Osteoblast (primary cell): ENCODE measurements around the gene RALY. TPM values are rescaled to one million over a fixed set of nuclear protein-coding genes. Genes with fewer than 3 reads are reported as not detected.

ENCODE experiments used
- DNase-seq: peaks from one replicate; pipeline ENCODE4 v3.0.0; 2011; ENCODE audit warnings: low spot score, mixed read lengths; ENCODE audit not compliant: insufficient read length; ENCODE audit errors: missing footprints
- H2AFZ ChIP-seq: 2 replicates; pipeline ENCODE4 v1.6.0; 2011; ENCODE audit warnings: mild to moderate bottlenecking, low read length
- H3K27ac ChIP-seq: 2 replicates; pipeline ENCODE4 v1.5.1; 2011; ENCODE audit warnings: mild to moderate bottlenecking, low read depth, low read length, moderate library complexity
- H3K27me3 ChIP-seq: 2 replicates; pipeline ENCODE4 v1.6.0; 2012; ENCODE audit warnings: mild to moderate bottlenecking, control low read depth, inconsistent platforms, low read length, moderate library complexity; ENCODE audit not compliant: insufficient read depth
- H3K36me3 ChIP-seq: 2 replicates; pipeline ENCODE4 v1.5.1; 2011; ENCODE audit warnings: mild to moderate bottlenecking, low read length, control low read depth, moderate library complexity; ENCODE audit not compliant: insufficient read depth
- H3K4me1 ChIP-seq: 2 replicates; pipeline ENCODE4 v1.5.1; 2011; ENCODE audit warnings: mild to moderate bottlenecking, low read length, control low read depth, moderate library complexity; ENCODE audit not compliant: insufficient read depth
- H3K4me2 ChIP-seq: 2 replicates; pipeline ENCODE4 v1.6.0; 2011; ENCODE audit warnings: mild to moderate bottlenecking, low read length; ENCODE audit not compliant: insufficient read depth
- H3K4me3 ChIP-seq: fragments of 200-600 bp; sonication (generic); 3 replicates; pipeline ENCODE4 v1.5.1; 2012; ENCODE audit warnings: mild to moderate bottlenecking, low read length, inconsistent platforms; ENCODE audit not compliant: insufficient read depth
- H3K79me2 ChIP-seq: 2 replicates; pipeline ENCODE4 v1.6.0; 2012; ENCODE audit warnings: mild to moderate bottlenecking, low read length, control low read depth, inconsistent platforms; ENCODE audit not compliant: insufficient read depth
- H3K9me3 ChIP-seq: 2 replicates; pipeline ENCODE4 v1.5.1; 2011; ENCODE audit warnings: low read depth, low read length, control low read depth
- H4K20me1 ChIP-seq: 2 replicates; pipeline ENCODE4 v1.6.0; 2012; ENCODE audit warnings: mild to moderate bottlenecking, low read length, control low read depth; ENCODE audit not compliant: insufficient read depth
- CTCF ChIP-seq: IDR thresholded peaks from 2 replicates; pipeline ENCODE4 v1.5.1; 2011; ENCODE audit warnings: mild to moderate bottlenecking, low read depth, low read length, moderate library complexity; ENCODE audit errors: extremely low read depth
- total RNA-seq: library from RNA; depleted of rRNA; stranded (reverse); fragments of >200 nt; gene quantifications from 2 replicates; pipeline ENCODE4 v1.2.3, GENCODE V29; 2012

The RALY gene
- total RNA-seq, 1 donor = 77.1 TPM

GRCh38 chr20:34076952-34077351, 83.2 kb downstream of the RALY start:
- DNase-seq = no peak
- Histone ChIP-seq H3K4me3 (no peak overlapping the region), H4K20me1 (peaks cover 28% of the 10 kb centered on the region), H3K4me2 (no peak overlapping the region), H3K36me3 (peaks cover 48% of the 10 kb centered on the region), H3K9me3 (no peaks in the 10 kb centered on the region), H3K27me3 (no peaks in the 10 kb centered on the region), H2AFZ (no peak overlapping the region), H3K4me1 (no peaks in the 10 kb centered on the region), H3K27ac (no peak overlapping the region), H3K79me2 (peaks cover 31% of the 10 kb centered on the region)
- no peak for TF ChIP-seq CTCF

GRCh38 chr20:34078540-34078939, 84.8 kb downstream of the RALY start:
- Histone ChIP-seq H3K36me3 (peaks cover 48% of the 10 kb centered on the region), H3K79me2 (peaks cover 18% of the 10 kb centered on the region)

GRCh38 chr20:34079818-34080217, 86.1 kb downstream of the RALY start:
- Histone ChIP-seq H3K27ac (no peak overlapping the region), H3K27me3 (no peaks in the 10 kb centered on the region), H3K79me2 (peaks cover 9% of the 10 kb centered on the region), H2AFZ (no peak overlapping the region), H3K36me3 (peaks cover 46% of the 10 kb centered on the region), H3K4me3 (no peak overlapping the region), H3K4me1 (peaks cover 18% of the 10 kb centered on the region), H3K9me3 (no peaks in the 10 kb centered on the region), H4K20me1 (peaks cover 19% of the 10 kb centered on the region), H3K4me2 (no peak overlapping the region)
- no peak for DNase-seq
- no peak for TF ChIP-seq CTCF

More at GRCh38 chr20:34078540-34078939, 84.8 kb downstream of the RALY start:
- no peak for TF ChIP-seq CTCF
- peaks cover 24% of the 10 kb centered on the region for H4K20me1 ChIP-seq
- no peak overlapping the region for H2AFZ ChIP-seq
- no peak overlapping the region for H3K4me2 ChIP-seq
- H3K27me3 ChIP-seq = no peaks in the 10 kb centered on the region
- H3K9me3 ChIP-seq = no peaks in the 10 kb centered on the region
- no peak for DNase-seq
- peaks cover 12% of the 10 kb centered on the region for H3K4me1 ChIP-seq
- no peak overlapping the region for H3K4me3 ChIP-seq
- H3K27ac ChIP-seq = no peak overlapping the region

GRCh38 chr20:34082232-34082887, 88.6 kb downstream of the RALY start:
- no peak overlapping the region for H2AFZ ChIP-seq
- peaks cover 18% of the 10 kb centered on the region for H3K4me1 ChIP-seq
- no peaks in the 10 kb centered on the region for H3K27me3 ChIP-seq
- no peak overlapping the region for H3K4me3 ChIP-seq
- TF ChIP-seq CTCF = no peak
- no peak overlapping the region for H3K4me2 ChIP-seq
- DNase-seq = no peak
- H3K9me3 ChIP-seq = no peaks in the 10 kb centered on the region
- peak overlapping the region; percentile 71 for H3K27ac ChIP-seq
- peaks cover 25% of the 10 kb centered on the region for H4K20me1 ChIP-seq
- H3K36me3 ChIP-seq = peaks cover 39% of the 10 kb centered on the region
- peaks cover 6% of the 10 kb centered on the region for H3K79me2 ChIP-seq
